ENCODE data around the gene ZNF224.

- TF ChIP-seq, protein P1, sequence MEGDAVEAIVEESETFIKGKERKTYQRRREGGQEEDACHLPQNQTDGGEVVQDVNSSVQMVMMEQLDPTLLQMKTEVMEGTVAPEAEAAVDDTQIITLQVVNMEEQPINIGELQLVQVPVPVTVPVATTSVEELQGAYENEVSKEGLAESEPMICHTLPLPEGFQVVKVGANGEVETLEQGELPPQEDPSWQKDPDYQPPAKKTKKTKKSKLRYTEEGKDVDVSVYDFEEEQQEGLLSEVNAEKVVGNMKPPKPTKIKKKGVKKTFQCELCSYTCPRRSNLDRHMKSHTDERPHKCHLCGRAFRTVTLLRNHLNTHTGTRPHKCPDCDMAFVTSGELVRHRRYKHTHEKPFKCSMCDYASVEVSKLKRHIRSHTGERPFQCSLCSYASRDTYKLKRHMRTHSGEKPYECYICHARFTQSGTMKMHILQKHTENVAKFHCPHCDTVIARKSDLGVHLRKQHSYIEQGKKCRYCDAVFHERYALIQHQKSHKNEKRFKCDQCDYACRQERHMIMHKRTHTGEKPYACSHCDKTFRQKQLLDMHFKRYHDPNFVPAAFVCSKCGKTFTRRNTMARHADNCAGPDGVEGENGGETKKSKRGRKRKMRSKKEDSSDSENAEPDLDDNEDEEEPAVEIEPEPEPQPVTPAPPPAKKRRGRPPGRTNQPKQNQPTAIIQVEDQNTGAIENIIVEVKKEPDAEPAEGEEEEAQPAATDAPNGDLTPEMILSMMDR (IDR thresholded peaks at IDR 0.05; ENCODE audit: borderline replicate concordance, extremely low read depth, low read length, poor library complexity, severe bottlenecking): no peak
- no peak for TF ChIP-seq EZH2 (IDR thresholded peaks at IDR 0.05; ENCODE audit: borderline replicate concordance, low read depth, low read length, severe bottlenecking)
Observed at GRCh38 chr19:44131955-44132354, 37.8 kb downstream of the ZNF224 start.
